Activated B cell treated with CpG ODN at 0.5 μM for 24 hours (primary cell): ENCODE data around the gene TFF3. TPM values are rescaled to one million over a fixed set of nuclear protein-coding genes. Genes with fewer than 3 reads are reported as not detected.

Experiments used
- ATAC-seq: fragments of 200-7000 bp; cut with Tn5 transposase; one replicate; pipeline ENCODE4 v1.10.0; 2021; ENCODE audit warnings: low read depth, mild to moderate bottlenecking, moderate library complexity
- CTCF ChIA-PET: fragments of 350-600 bp; sonication (Branson Sonifier 250); formaldehyde crosslinking; loops from one replicate; lab custom pipeline; 2021; ENCODE audit warnings: antibody characterized with exemption; lab: Charles Lee
- POLR2A ChIA-PET: fragments of 350-600 bp; sonication (Branson Sonifier 250); formaldehyde crosslinking; loops from one replicate; lab custom pipeline; 2021; ENCODE audit warnings: antibody characterized with exemption; lab: Charles Lee
- DNase-seq: peaks from one replicate; pipeline ENCODE4 v3.0.0; 2022
- H3K27ac Mint-ChIP-seq: one replicate; pipeline ENCODE4 v1.8.0; 2020; ENCODE audit warnings: mixed read lengths
- H3K27me3 Mint-ChIP-seq: one replicate; pipeline ENCODE4 v1.8.0; 2021; ENCODE audit warnings: mixed read lengths
- H3K36me3 Mint-ChIP-seq: one replicate; pipeline ENCODE4 v1.8.0; 2021; ENCODE audit warnings: low read depth, mixed read lengths
- H3K4me1 Mint-ChIP-seq: one replicate; pipeline ENCODE4 v1.8.0; 2021; ENCODE audit warnings: mixed read lengths
- H3K4me3 Mint-ChIP-seq: one replicate; pipeline ENCODE4 v1.8.0; 2020; ENCODE audit warnings: mild to moderate bottlenecking, mixed read lengths
- H3K9me3 Mint-ChIP-seq: one replicate; pipeline ENCODE4 v1.8.0; 2020; ENCODE audit warnings: mixed read lengths
- intact Hi-C: fragments of 100-400 bp; cut with micrococcal nuclease; formaldehyde crosslinking; loops from one replicate; pipeline ENCODE4 v1.15.1; 2024
- total RNA-seq: library from RNA; stranded (reverse); gene quantifications from 2 replicates; pipeline ENCODE4 v1.2.3, GENCODE V29; 2022
- TF ChIP-seq, protein P1 (sequence below): fragments of 200-600 bp; IDR thresholded peaks from one replicate; pipeline ENCODE4 v1.8.0; 2022; ENCODE audit warnings: antibody characterized with exemption, mild to moderate bottlenecking

The TFF3 gene
- total RNA-seq, 1 donor from 2014 or later = not detected

DNA sequence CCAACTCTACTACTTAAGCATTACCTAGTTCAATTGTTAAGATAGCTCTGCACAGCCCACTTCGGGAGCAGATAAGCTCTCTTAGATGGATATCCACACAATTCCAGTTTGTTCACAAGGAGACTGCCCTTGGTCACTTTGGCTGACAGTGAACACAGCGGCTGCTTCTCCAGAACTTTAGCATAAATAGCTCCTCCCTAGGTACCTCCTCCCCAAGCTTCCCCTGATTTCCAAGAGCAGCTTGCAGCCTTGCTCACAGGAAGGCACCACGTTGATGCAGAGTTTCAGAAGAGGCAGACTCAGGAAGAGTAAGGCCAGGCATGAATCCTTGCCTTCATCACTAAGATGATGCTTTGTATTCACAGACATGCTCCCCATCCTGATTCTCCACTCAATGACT is 24.7 kb downstream of the TFF3 start:
- ChIA-PET POLR2A (interaction anchor here (0.5 kb wide), 1 partner anchor 218 kb away, joined by 3 read pairs; no protein-coding TSS in a partner anchor), CTCF (interaction anchor here (1.1 to 1.3 kb wide), 2 partner anchors 11 to 20 kb away, joined by 4 read pairs; no protein-coding TSS in a partner anchor)
- intact Hi-C loops = no loop called here
- Mint-ChIP-seq H3K27ac (peak overlapping the region; percentile 50), H3K4me3 (no peak overlapping the region), H3K36me3 (peaks cover 72% of the 10 kb centered on the region), H3K9me3 (no peaks in the 10 kb centered on the region), H3K27me3 (no peaks in the 10 kb centered on the region), H3K4me1 (peaks cover 16% of the 10 kb centered on the region)
- ATAC-seq (no peak), DNase-seq (no peak)
- TF ChIP-seq, protein P1, sequence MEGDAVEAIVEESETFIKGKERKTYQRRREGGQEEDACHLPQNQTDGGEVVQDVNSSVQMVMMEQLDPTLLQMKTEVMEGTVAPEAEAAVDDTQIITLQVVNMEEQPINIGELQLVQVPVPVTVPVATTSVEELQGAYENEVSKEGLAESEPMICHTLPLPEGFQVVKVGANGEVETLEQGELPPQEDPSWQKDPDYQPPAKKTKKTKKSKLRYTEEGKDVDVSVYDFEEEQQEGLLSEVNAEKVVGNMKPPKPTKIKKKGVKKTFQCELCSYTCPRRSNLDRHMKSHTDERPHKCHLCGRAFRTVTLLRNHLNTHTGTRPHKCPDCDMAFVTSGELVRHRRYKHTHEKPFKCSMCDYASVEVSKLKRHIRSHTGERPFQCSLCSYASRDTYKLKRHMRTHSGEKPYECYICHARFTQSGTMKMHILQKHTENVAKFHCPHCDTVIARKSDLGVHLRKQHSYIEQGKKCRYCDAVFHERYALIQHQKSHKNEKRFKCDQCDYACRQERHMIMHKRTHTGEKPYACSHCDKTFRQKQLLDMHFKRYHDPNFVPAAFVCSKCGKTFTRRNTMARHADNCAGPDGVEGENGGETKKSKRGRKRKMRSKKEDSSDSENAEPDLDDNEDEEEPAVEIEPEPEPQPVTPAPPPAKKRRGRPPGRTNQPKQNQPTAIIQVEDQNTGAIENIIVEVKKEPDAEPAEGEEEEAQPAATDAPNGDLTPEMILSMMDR = no peak

DNA sequence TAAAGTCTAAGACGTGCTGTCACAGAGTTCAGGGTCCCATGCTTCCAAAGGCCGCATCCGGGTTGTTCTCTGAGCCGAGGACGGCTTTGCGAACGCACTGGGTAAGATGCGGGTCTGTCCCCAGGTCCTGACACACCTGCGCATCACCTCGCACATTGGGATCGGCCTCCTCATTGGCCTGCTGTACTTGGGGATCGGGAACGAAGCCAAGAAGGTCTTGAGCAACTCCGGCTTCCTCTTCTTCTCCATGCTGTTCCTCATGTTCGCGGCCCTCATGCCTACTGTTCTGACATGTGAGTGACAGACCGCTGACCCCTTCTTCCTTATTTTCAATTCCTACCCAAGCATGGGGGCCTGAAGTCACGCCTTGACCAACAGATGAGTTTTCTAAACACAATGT is 25.3 kb downstream of the TFF3 start:
- H3K4me3 Mint-ChIP-seq = no peak overlapping the region
- H3K4me1 Mint-ChIP-seq = peaks cover 21% of the 10 kb centered on the region
- no peak for ATAC-seq
- no peak overlapping the region for H3K27ac Mint-ChIP-seq
- TF ChIP-seq, protein P1 = no peak
- CTCF ChIA-PET = interaction anchor here (1.1 kb wide), 1 partner anchor 11 kb away, joined by 4 read pairs; no protein-coding TSS in a partner anchor
- H3K36me3 Mint-ChIP-seq = peaks cover 73% of the 10 kb centered on the region
- H3K9me3 Mint-ChIP-seq = no peaks in the 10 kb centered on the region
- no peak for DNase-seq
- H3K27me3 Mint-ChIP-seq = no peaks in the 10 kb centered on the region
- intact Hi-C loops = no loop called here
- POLR2A ChIA-PET = no interaction called here

DNA sequence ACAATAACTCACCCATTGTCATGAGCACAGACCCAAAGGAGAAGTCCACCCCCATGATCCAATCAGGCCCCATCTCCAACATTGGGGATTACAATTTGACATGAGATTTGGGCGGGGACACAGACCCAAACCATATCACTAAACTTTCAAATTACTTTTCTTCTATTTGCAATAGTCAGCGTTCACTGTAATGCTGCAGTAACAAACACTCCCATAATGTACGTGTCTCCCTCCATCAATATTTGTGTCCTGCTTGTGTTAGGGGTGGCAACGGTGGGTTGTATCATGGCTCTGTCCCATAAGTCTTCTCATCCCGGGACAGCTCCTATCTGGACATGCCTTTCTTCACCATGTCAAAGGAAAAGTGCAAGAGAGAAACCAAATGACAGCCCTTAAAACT is 26.2 kb downstream of the TFF3 start:
- ChIA-PET POLR2A (no interaction called here), CTCF (no interaction called here)
- no peak for DNase-seq
- no peak for ATAC-seq
- H3K4me3 Mint-ChIP-seq = no peak overlapping the region
- peaks cover 24% of the 10 kb centered on the region for H3K4me1 Mint-ChIP-seq
- TF ChIP-seq, protein P1 = no peak
- no peaks in the 10 kb centered on the region for H3K9me3 Mint-ChIP-seq
- H3K36me3 Mint-ChIP-seq = peaks cover 71% of the 10 kb centered on the region
- no peak overlapping the region for H3K27ac Mint-ChIP-seq
- H3K27me3 Mint-ChIP-seq = no peaks in the 10 kb centered on the region
- intact Hi-C loops = no loop called here

DNA sequence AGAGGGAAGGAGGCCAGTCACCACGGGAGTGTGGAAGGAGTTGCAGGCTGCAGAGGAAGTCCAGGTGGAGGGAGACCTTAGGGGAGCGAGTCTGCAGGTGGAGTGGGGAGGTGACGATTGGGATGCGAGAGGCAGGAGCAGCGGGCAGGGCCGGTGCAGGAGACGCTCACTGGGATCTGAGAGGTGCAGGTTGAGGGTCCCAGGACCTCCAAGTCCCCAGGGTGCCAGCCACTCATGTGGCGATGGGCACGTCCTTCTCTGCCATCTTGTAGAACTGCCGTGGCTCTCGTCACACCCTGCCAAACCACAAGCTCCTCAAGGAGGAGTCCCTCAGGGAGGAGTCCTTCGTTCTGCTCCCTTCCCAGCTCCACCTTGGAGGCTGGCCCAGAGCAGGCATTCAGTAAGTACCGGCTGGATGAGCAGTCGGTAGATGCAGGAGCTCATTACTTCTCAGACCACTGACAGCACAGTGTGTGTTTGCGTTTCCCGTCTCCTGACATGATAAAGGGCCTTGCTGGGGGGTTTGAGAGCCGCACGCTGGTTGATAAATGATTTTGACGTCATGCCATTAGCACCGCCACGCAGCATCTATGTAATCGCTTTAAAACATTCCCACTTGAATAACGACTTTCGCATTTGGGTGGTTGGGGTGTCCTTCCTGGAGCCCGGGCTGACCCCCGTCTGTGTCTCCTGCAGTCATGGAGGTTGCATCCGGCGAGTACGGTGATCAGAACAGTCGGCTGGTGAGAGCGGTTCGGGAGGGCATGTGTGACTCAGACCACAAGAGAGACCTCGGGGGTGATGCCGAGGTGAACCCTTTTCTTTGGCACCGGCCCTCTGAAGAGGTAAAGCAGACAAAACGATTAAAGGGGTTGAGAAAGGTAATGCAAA is 27.8 kb downstream of the TFF3 start:
- POLR2A ChIA-PET = interaction anchor here (0.5 kb wide), 1 partner anchor 1544 kb away, joined by 9 read pairs; no protein-coding TSS in a partner anchor
- ATAC-seq = no peak
- intact Hi-C loops = no loop called here
- CTCF ChIA-PET = interaction anchor here (2.0 kb wide), 1 partner anchor 23 kb away, joined by 6 read pairs; no protein-coding TSS in a partner anchor
- Mint-ChIP-seq H3K27me3 (no peaks in the 10 kb centered on the region), H3K4me3 (no peak overlapping the region), H3K27ac (no peak overlapping the region), H3K9me3 (no peaks in the 10 kb centered on the region), H3K36me3 (peaks cover 79% of the 10 kb centered on the region), H3K4me1 (peaks cover 24% of the 10 kb centered on the region)
- TF ChIP-seq, protein P1 = no peak
- no peak for DNase-seq

DNA sequence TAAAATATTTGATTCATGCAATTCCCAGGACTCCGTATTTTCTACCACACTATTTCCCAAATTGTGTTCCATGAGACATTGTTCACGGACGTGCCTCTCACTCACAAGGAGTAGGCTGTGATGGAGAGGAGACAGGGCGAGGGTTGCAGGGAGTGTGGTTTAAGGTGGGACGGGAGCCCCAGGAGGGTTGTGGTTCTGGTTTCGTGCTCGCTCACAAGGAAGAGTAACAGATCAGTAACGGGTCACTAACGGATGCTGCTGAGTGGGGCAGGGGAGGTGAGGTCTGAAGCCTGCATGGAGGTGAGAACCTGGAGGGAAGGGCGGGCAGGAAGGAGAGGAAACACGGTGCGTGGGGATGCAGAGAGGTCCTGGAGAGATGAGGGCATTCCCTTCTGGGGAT is 28.8 kb downstream of the TFF3 start:
- peak overlapping the region; percentile 68 for H3K4me3 Mint-ChIP-seq
- no peak for DNase-seq
- POLR2A ChIA-PET = interaction anchor here (1.0 kb wide), 1 partner anchor 54 kb away, joined by 3 read pairs; no protein-coding TSS in a partner anchor
- H3K4me1 Mint-ChIP-seq = peaks cover 24% of the 10 kb centered on the region
- no peaks in the 10 kb centered on the region for H3K9me3 Mint-ChIP-seq
- CTCF ChIA-PET = interaction anchor here (2.0 kb wide), 1 partner anchor 24 kb away, joined by 6 read pairs; no protein-coding TSS in a partner anchor
- no peaks in the 10 kb centered on the region for H3K27me3 Mint-ChIP-seq
- peak overlapping the region; percentile 76 for H3K27ac Mint-ChIP-seq
- peak; percentile 79 for ATAC-seq
- intact Hi-C loops = no loop called here
- H3K36me3 Mint-ChIP-seq = peaks cover 82% of the 10 kb centered on the region
- TF ChIP-seq, protein P1 = no peak
